ENCODE results near the gene ASAP2. TPM values are rescaled to one million over a fixed set of nuclear protein-coding genes. Genes with fewer than 3 reads are reported as not detected.

Gene ASAP2
- total RNA-seq, 1 experiment from 2014 or later, result 34.8 TPM

DNA sequence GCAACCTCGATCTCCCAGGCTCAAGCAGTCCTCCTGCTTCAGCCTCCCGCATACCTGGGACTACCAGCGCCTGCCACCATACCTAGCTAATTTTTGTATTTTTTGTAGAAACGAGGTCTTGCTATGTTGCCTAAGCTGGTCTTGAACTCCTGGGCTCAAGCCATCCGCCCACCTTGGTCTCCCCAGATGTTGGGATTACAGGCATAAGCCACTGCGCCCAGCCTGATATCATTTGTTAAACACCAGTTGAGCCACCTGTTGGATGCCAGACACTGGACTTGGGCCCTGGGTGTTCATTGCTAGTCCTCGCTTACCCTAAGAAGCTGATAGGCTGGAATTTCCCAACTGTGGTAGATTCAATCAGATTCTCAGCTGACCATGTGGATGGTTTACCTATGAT, 136.9 kb downstream of the ASAP2 start:
- DNase-seq (ENCODE audit: low spot score), result no peak

DNA sequence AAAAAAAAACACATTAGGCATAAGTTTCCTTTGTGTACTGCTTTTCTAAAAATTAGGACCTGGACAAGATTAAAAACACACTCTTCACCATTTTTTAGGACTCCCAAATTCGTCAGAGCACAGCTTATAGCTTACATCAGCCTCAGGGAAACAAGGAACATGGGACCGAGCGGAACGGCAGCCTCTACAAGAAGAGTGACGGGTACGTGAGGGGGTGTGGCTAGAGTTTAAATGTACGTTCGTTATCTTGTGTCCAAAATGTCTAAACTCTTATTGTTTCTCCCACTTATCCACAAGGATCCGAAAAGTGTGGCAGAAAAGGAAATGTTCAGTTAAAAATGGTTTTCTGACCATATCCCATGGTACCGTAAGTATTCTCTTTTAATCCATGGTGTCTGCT, 137.8 kb downstream of the ASAP2 start:
- DNase-seq (ENCODE audit: low spot score), result no peak

DNA sequence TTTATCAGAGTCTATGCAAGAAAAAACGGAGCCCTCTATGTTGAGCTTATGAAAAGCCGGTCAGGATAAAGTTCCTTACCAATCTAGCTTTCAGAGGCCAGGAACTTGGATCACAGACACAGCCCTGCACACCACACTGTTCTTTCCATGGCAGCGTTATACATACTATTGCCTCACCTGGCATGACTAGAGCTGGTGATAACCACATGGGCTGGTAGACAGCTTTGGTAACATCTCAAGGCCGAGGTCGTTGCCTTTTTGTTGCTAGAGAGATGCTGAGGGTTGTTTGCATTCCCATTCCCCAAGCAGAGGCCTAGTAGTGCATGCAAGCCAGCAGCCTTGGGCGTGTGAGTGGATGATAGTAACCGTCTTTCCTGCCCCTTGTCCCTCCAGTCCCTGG, 138.7 kb downstream of the ASAP2 start:
- DNase-seq (ENCODE audit: low spot score), result no peak

DNA sequence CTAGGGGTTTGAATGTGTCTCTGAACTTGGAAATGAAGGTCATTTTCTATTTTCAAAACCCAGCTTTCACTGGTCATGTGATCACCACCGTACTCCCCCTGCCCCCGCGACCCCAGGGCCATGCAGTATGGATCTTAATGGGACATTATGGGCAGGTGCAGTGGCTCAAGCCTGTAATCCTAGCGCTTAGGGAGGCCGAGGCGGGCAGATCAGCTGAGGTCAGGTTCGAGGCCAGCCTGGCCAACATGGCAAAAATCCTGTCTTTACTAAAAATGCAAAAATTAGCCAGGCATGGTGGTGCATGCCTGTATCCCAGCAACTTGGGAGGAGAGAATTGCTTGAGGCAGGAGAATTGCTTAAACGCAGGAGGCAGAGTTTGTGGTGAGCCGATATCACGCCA, 139.4 kb downstream of the ASAP2 start:
- no peak for DNase-seq (ENCODE audit: low spot score)

DNA sequence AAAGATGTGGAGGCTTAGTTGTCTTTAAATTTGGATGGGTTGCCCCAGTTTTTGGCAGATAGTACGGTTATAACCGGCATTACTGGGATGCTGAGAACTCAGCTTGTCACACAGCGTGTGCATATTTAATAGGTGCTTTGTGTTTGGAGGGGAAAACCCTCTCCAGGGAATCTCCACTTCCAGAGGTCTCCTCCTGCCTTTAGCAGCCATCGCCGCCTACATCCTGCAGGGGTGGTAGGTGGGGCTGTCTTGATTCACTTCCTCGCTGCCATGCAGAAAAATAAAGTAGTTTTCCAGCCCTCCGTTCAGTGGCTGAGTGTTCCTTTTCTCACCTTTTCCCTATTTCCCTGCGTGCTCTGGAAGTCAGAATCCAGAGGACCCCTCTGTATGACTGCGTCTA, 140.3 kb downstream of the ASAP2 start:
- no peak for DNase-seq (ENCODE audit: low spot score)

DNA sequence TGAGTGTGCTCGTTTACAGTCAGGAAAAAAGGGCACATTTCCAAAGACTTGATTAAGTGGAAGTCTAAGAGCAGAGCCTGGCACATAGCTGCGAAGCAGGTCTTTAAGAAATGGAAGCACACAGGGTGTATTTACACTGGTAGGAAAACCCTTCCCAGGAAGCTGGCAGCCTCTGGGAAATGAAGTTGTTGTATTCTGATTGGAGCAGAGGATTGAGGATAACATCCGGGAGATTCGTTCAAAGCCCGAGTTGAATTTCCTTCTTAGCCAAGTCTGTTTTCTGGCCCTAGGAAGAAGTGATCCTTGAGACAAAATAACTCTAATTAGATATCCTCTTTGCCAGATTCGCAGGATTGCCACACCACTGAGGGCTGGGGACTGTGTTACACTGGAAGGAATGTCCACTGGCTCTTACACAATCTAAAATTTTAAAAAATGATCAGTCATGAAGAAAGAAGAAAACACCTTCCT, 140.8 kb downstream of the ASAP2 start:
- DNase-seq (ENCODE audit: low spot score), result no peak

DNA sequence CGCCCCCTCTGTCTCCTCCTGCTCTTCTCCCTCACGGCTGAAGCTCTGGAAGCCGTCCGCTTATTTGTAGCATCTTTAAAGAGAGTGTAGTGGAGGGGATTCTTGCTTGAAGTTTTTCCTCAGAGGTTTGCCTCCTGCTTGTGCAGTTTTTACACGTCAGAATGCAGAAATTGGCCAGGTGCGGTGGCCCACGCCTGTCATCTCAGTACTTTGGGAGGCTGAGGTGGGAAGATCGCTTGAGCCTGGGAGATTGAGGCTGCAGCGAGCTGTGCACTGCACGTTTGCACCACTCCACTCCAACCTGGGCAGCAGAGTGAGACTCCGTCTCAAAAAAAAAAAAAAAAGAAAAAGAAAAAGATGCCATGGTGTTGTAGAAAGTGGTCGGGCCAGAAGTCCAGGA, 147.7 kb downstream of the ASAP2 start:
- DNase-seq (ENCODE audit: low spot score), result no peak

DNA sequence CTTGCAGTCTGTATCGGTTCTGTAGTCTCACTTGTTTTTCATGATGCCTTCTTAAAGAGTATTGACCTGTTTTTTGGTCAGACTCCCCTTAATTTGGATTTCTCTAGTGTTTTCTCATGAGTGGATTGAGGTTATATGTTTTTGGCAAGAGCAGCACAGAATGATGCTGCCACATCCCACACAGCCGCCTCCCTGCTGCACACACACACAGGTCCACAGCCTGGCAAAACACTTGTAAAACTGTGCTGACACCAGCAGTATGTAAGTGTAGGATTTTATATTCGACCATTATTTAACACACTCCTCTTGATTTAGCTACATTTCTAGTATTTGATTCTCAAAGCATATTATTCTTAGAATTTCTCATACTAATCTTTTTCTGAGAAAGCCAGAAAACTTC, 148.7 kb downstream of the ASAP2 start:
- no peak for DNase-seq (ENCODE audit: low spot score)

DNA sequence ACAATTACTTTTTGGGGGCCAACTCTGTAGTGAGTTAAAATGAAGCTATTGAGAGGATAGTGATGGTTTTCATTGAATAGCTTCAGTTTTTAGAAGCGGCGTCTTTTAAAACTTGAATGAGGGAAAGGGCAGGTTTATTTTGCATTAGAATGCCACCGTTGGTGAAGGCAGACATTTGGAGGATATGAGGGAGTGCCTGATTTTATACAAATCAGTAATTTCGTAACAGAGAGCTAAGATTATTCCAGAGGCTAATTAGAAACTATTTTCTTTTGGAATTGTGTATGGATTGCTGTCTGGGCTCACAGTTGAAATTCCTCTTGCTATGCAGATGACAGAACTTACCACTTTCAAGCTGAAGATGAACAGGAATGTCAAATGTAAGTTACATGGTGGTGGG, 149.1 kb downstream of the ASAP2 start:
- no peak for DNase-seq (ENCODE audit: low spot score)

DNA sequence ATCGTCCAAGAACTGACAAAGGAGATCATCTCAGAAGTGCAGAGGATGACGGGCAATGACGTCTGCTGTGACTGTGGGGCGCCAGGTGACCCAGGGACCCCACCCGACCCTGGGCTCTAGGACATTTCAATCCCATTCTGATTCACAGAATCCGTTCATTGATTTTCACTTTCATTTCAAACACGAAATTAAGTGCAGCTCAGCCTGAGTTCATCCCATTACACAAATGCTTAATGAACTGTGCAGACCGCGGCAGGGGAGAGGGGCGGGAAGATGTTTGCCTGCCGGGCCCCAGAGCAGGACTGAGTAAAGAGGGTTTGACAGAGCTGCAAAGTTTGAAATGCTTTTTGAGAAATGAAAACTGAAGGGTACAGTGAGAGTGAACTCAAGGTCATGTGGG, 149.6 kb downstream of the ASAP2 start:
- no peak for DNase-seq (ENCODE audit: low spot score)

DNA sequence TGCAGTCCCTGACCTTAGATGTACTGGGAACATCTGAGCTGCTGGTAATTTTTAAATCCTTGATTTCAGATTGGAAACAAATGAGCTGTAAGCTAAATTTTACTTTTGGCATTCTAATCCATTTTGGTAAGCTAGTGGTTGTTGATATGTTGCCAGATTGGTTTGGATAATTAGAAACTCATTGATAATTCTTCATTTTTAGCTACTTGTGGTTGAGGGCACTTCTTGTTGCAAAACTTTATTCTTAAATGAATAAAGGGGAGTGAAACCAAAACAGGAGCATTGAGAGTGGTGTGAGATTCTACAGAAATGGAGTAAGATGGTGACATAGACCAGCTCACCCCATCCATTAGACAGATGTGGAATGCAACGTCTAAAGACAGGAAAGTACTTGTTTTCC, 152.2 kb downstream of the ASAP2 start:
- no peak for DNase-seq (ENCODE audit: low spot score)

DNA sequence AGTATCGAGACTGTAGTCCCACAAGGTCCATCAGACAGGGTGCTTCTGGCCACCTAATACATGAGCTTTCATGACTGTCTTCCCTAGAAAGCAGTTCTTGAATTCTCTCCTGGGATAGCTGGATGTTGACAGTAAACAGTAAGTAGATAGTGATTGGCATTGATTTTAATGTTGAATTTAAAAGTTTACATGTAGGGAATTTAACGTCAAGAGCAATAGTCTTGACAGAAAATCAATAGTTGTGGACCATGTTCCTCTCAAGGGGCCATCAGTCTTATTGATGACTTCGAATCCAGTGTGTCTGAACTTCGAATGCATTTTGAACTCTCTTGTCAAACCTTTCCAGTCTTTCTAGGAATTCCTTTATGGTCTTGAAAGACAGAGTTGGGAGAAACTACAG, 152.9 kb downstream of the ASAP2 start:
- DNase-seq (ENCODE audit: low spot score), result no peak

DNA sequence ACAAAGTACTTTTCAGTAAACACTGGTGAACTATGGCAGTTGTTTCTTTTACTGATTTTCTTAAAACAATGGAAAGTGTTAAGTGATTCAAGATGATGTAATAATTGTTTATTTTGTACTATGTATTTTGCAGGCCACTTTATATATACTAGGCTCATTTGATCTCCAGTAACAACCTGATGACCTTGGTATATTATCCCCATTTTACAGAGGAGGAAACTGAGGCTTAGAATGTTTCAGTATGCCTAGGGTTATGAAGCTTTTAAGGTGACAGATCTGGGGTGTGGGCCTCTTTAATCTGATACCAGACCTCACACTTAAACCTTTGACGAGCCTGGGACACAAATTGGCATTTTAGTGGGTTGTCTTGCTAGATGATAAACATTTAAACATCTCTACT, 153.5 kb downstream of the ASAP2 start:
- DNase-seq (ENCODE audit: low spot score), result no peak

DNA sequence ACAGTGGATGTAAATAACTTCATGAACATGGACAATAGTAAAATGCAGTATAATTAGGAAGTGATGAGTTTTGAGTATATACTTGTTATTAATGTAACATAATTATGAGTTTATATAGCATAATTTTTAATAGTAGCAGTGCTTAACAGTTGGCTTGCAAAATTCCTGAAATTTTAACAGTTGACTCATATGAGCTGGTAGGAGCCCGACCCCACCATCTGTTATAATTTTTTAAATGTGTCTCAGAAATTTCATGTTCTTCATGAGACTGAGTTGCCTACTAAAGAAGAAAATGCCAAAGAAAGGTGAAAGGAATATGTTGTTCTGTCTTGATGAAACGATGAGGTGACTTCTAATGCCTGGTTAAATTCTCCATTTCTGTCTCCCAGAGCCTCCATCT, 154.1 kb downstream of the ASAP2 start:
- DNase-seq (ENCODE audit: low spot score), result no peak

DNA sequence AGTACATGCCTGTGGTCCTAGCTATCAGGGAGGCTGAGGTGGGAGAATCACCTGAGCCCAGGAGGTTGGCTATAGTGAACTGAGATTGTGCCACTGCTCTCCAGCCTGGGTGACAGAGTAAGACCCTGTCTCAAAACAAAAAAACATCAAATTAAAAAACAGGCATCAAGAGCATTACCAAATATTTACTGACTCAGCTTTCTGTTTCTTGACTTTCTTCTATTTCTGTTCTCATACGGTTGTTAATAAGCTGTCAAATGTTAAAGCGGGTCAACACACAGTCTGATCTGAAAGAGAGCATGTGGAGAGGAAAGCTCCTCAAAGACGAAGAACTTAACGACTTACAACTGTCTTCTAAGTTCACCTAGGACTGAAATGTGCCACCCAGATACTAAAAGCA, 157.8 kb downstream of the ASAP2 start:
- DNase-seq (ENCODE audit: low spot score), result no peak

DNA sequence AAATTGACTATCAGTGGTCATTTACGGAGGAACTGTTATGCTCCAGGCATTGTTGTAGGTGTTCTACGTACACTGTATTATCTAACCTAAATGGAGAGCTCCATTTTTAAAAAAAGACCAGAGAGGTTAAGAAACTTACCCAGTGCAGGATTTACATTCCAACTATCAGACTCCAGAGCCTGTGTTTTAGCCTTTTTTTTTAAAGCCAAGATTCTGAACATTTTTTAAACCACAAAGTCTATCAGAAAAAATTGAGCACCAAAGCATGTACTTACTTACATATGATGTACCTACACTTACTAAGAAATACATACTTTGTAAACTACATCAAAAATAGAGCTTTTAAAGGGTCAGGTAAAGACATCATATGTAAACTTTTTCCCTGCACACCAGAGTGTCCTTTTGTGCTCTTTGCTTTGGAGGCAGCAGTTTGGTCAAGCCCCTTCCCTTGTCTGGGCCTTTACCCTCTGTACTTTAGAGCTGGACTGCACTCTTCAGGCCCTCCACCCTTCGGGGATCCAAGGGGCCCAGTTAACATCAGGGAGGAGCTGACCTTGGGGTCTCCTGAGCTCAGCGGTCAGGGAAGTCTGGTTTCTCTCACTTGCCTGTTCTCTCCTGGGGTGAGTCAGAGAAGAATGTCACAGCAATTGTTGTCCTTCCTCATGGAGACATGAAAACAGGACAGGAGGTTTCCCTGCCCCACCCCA, 158.3 kb downstream of the ASAP2 start:
- DNase-seq (ENCODE audit: low spot score), result no peak

DNA sequence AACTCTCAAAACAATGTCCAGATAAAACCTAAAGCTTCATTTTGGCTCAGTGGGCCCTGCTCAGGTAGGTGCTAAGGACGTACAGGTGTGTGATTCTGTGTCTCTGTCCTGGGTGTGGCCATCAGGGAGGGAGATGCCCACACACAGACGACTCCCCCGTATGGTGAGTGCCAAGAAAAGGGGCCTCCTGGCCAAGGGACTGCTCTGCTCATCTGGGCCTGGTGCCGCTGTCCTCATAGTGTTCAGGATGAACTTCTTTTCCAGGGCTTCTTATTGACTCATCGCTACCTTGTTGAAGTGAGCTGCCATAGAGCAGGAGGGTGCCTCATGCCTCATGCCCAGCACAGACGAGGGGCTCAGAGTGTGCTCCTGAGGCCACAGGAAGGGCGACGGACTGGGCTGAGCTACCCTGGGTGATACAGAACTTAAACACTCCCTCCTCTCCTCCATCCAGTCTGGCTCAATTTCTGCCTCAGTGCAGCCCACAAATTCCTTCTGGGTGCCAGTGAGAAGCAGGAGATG, 158.9 kb downstream of the ASAP2 start:
- DNase-seq (ENCODE audit: low spot score), result no peak

DNA sequence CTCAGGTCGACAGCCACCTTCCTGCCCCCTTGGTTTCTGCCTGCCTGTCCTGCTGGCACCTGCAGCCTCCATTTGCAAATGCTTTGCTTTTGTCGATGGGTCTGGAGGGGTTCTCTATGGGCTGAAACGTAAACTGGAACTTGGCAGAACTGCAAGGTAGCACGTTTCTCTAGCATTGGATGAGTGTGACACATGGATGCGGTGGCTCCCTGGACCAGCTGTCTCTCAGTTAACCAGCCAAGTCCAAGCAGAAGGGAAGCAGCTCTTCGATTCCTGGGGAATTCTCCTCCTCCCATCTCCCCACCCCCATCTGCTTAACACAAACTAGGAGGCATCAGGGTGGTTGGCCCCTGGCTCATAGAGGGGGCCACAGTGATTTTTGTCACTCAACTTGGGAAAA, 159.4 kb downstream of the ASAP2 start:
- DNase-seq (ENCODE audit: low spot score), result no peak

DNA sequence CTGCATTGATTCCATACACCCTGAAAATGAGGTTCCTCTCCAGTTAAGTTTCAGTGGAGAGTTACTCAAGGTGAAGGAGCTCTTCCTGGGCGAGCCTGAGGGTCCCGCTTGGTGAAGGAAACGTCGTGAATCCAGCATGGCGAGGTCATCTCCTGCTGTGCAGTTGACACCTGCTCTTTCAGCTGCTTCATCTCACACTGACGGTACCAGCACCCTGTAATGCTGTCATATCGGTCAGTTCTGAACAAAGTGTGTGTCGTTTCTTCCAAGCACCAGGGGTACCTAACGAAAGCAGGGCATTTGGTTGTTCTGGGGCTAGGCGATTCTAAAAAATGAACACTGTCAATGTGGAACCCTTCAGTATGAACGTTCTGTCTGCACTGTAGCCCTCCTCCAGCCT, 164.1 kb downstream of the ASAP2 start:
- DNase-seq (ENCODE audit: low spot score), result no peak

DNA sequence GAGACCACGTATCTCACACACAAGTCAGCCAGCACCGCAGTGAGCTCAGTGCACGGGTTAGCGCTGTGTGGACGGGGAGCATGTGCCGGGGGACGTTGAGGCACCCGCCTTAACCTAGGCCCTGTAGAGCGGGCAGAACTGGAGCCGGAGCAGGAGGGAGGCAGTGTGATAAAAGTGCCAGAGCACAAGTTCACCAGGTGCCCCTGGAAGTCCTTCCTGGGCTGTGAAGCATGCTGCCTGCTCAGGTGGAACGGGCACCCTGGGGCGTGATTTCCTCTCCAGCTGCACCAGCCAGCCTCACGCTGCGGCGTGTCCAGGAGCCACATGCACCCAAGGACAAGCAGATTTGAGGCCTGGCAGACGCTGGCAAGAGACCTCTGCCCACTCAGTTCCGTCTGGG, 166.4 kb downstream of the ASAP2 start:
- DNase-seq (ENCODE audit: low spot score), result no peak

DNA sequence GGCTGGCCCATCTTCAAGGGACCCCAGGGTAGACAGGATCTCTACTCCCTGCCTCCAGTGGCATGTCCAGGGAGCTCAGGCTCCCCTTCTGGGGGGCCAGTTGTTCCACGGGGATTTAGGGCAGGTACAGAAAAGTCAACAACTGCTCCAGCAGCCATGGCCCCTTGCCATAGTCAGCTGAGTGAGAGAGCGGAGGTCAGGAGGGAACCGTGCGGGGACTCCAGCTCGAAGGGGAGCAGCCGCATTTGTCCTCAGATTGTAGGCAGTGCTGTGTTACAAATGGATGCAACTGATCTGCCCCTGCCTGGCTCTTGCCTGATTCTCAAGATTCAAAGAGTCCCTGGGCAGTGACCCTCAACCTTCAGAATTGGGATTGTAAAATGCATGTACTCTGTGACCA, 166.9 kb downstream of the ASAP2 start:
- no peak for DNase-seq (ENCODE audit: low spot score)

DNA sequence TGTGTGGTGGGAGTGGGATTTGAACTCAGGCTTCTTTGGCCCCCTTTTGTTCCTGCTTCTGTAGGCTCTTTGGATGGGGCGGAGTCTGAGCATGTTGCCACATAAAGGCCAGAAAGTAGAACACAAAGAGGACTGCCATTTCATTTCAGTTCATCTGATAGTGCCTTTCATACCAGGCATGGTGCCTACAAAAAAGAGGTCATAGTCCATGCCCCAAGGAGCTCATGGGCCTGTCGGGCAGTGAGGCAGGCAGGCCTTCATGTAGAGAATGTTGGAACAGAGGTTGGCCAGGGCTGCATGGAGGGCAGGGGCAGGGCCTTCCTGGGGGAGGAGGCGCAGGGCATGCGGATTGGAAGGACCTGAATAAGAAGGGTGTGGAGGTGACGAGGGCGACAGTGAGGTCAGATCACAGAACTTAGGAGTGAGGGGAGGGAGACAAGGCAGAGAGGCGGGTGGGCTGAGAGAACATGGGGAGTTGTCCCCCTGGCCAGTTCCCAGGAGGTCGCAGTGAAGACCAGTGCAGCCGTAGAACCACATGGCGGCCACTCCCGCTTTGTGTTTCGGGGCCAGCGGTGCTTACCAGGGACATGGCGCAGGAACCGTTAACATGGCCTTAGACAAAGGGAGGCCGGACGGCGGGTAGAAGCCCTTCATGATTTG, 167.6 kb downstream of the ASAP2 start:
- no peak for DNase-seq (ENCODE audit: low spot score)

DNA sequence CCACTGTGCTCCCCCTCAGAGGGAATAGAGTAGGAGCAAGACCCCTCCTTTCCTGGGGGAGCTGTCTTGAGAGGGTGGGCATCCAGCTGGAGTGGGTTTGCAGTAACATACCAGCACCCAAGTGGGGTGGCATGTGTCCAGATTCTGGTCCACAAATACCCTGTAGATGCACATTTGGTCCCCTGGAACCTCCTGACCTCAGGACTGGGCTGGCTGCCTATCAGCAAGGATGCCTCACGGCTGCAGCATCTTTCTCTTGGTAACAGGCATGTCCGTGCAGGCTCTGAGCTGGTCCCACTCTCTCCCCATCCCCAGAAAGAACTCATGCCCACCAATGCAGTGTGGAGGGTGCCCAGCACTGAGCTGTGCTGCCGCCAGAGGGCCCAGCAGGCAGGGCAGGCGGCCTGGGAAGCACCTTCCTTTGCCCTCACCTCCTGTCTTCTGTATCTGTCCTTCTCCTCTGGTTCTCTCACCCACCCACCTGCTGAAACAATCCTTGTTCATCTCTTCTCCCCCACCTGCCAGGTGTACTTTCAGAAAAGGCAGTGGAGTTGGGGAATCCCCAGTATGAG, 169.3 kb downstream of the ASAP2 start:
- no peak for DNase-seq (ENCODE audit: low spot score)
